K562 (cell line): ENCODE results near the gene RASL11A. TPM values are rescaled to one million over a fixed set of nuclear protein-coding genes. Genes with fewer than 3 reads are reported as not detected.

ENCODE experiments used
- ATAC-seq: fragments of 200-7000 bp; cut with Tn5 transposase; 3 replicates; pipeline ENCODE4 v1.9.1; 2020; ENCODE audit warnings: moderate library complexity
- BruUV-seq: library from RNA; stranded (reverse); fragments of 400-500 nt; replicated peaks from 2 replicates; lab custom pipeline; 2021; lab: Mats Ljungman, UMichigan
- CTCF ChIA-PET: fragments of 300-600 bp; formaldehyde crosslinking; extraction: SDS; loops from one replicate; lab custom pipeline; 2021; ENCODE audit warnings: low intra/inter-chr PET ratio; lab: Yijun Ruan, JAX
- POLR2A ChIA-PET: fragments of 300-600, 350-650 bp; sonication (Branson Sonifier 250); formaldehyde crosslinking; extraction: SDS; loops from one replicate; lab custom pipeline; 2021; ENCODE audit warnings: antibody characterized with exemption, inconsistent platforms; lab: Yijun Ruan, JAX
- DNase-seq, 4 experiments: peaks; one replicate each; pipeline versions ENCODE4 v3.0.0 to v3.0.0-alpha.2; 2011 to 2018; ENCODE audit warnings: low spot score in 3 of 4, mixed read lengths in 3 of 4; ENCODE audit errors: extremely low read depth in 1 of 4
- FAIRE-seq: peaks from 2 replicates; lab custom pipeline; 2011; peaks lifted over from hg19 to GRCh38; lab: Jason Lieb, UNC
- H2AFZ ChIP-seq: 2 replicates; pipeline ENCODE4 v1.6.0; 2011; ENCODE audit warnings: low read depth, low read length, control low read depth, inconsistent platforms
- H3K27ac ChIP-seq: fragments of 200-600 bp; 3 replicates; pipeline ENCODE4 v1.8.0; 2011; ENCODE audit warnings: low read depth, mild to moderate bottlenecking, control low read depth, inconsistent platforms, low read length, moderate library complexity, mixed read lengths; ENCODE audit errors: extremely low read depth
- H3K27me3 ChIP-seq, 2 experiments: fragments of 300-600 bp in 1 of 2; 2 replicates in 1 of 2; 3 replicates in 1 of 2; pipeline versions ENCODE4 v1.6.0 to v1.8.0; 2011; ENCODE audit warnings: inconsistent platforms in 2 of 2, low read length in 2 of 2, mild to moderate bottlenecking in 1 of 2, mixed read lengths in 1 of 2, moderate library complexity in 1 of 2; ENCODE audit not compliant: control insufficient read depth in 2 of 2, insufficient read depth in 2 of 2
- H3K36me3 ChIP-seq: fragments of 300-600 bp; 3 replicates; pipeline ENCODE4 v1.8.0; 2011; ENCODE audit warnings: mild to moderate bottlenecking, low read length, inconsistent platforms; ENCODE audit not compliant: control insufficient read depth, insufficient read depth
- H3K4me1 ChIP-seq, 2 experiments: fragments of 200-600 bp in 1 of 2; replicated peaks in 1 of 2; 2 replicates in 1 of 2; 3 replicates in 1 of 2; pipeline versions ENCODE4 v1.5.1 to v1.8.0; 2011; ENCODE audit warnings: inconsistent platforms in 2 of 2, low read length in 2 of 2, mild to moderate bottlenecking in 1 of 2, mixed read lengths in 1 of 2, moderate library complexity in 1 of 2; ENCODE audit not compliant: control insufficient read depth in 2 of 2, insufficient read depth in 2 of 2
- H3K4me2 ChIP-seq: 2 replicates; pipeline ENCODE4 v1.6.1; 2011; ENCODE audit warnings: low read length, control low read depth, inconsistent platforms, mixed read lengths; ENCODE audit not compliant: insufficient read depth
- H3K4me3 ChIP-seq: fragments of 200-600 bp; sonication (generic), shearing (Covaris generic); 2 replicates; pipeline ENCODE4 v1.5.1; 2016; ENCODE audit warnings: control low read depth, inconsistent platforms
- H3K79me2 ChIP-seq: fragments of 200-600 bp; 3 replicates; pipeline ENCODE4 v1.8.0; 2011; ENCODE audit warnings: low read length, inconsistent platforms; ENCODE audit not compliant: control insufficient read depth, insufficient read depth
- H3K9ac ChIP-seq, 2 experiments: 2 replicates each; pipeline versions ENCODE4 v1.6.0 to v1.6.1; 2011; ENCODE audit warnings: low read depth in 2 of 2, low read length in 2 of 2, control low read depth in 1 of 2, inconsistent platforms in 1 of 2, mild to moderate bottlenecking in 1 of 2, mixed read lengths in 1 of 2; ENCODE audit not compliant: insufficient read depth in 1 of 2
- H3K9me1 ChIP-seq: one replicate; pipeline ENCODE4 v1.6.0; 2011; ENCODE audit warnings: inconsistent platforms, mild to moderate bottlenecking, low read length, moderate library complexity; ENCODE audit not compliant: control insufficient read depth, insufficient read depth
- H3K9me3 ChIP-seq: replicated peaks from 2 replicates; pipeline ENCODE4 v1.5.1; 2011; ENCODE audit warnings: low read depth, low read length, inconsistent platforms; ENCODE audit not compliant: control insufficient read depth, insufficient read depth
- H4K20me1 ChIP-seq: replicated peaks from 2 replicates; pipeline ENCODE4 v1.6.1; 2011; ENCODE audit warnings: low read length, inconsistent platforms, mixed read lengths; ENCODE audit not compliant: control insufficient read depth, insufficient read depth
- ARHGAP35 ChIP-seq: fragments of 450-650 bp; IDR thresholded peaks from 2 replicates; pipeline ENCODE4 v1.6.1; 2018; ENCODE audit not compliant: partially characterized antibody
- CEBPB ChIP-seq: fragments of 450-650 bp; IDR thresholded peaks from 2 replicates; pipeline ENCODE4 v1.6.1; 2016; ENCODE audit warnings: missing genetic modification characterization, missing compliant biosample characterization
- DIDO1 ChIP-seq: fragments of 450-650 bp; IDR thresholded peaks from 2 replicates; pipeline ENCODE4 v1.6.1; 2016; ENCODE audit warnings: low read depth, missing biosample characterization, missing genetic modification characterization
- DNMT1 ChIP-seq: fragments of 450-650 bp; IDR thresholded peaks from 2 replicates; pipeline ENCODE4 v1.6.1; 2016; ENCODE audit warnings: antibody characterized with exemption, mild to moderate bottlenecking
- KAT8 ChIP-seq: fragments of 450-650 bp; IDR thresholded peaks from 2 replicates; pipeline ENCODE4 v1.6.1; 2016; ENCODE audit warnings: low read depth, mild to moderate bottlenecking
- KDM1A ChIP-seq, 2 experiments: fragments of 450-650 bp; IDR thresholded peaks; 2 replicates each; pipeline ENCODE4 v1.6.1; 2016; ENCODE audit warnings: mild to moderate bottlenecking in 2 of 2
- MAFF ChIP-seq: IDR thresholded peaks from 2 replicates; pipeline ENCODE4 v1.6.1; 2012; ENCODE audit warnings: low read length, improper control_type of control experiment
- NELFE ChIP-seq: IDR thresholded peaks from 2 replicates; pipeline ENCODE4 v1.6.1; 2011; ENCODE audit warnings: mild to moderate bottlenecking; ENCODE audit not compliant: insufficient read depth, insufficient read length
- NR1H2 ChIP-seq: sonication (generic); formaldehyde crosslinking; IDR thresholded peaks from 2 replicates; pipeline ENCODE4 v1.4.0; 2020; ENCODE audit warnings: mild to moderate bottlenecking, missing genetic modification reagents
- PHF20 ChIP-seq: fragments of 450-650 bp; IDR thresholded peaks from 2 replicates; pipeline ENCODE4 v1.6.1; 2018; ENCODE audit not compliant: partially characterized antibody
- PHF8 ChIP-seq: fragments of 200-600 bp; sonication (generic); IDR thresholded peaks from 2 replicates; pipeline ENCODE4 v1.6.1; 2012; ENCODE audit warnings: mixed run types, mild to moderate bottlenecking, inconsistent platforms, low read length, moderate library complexity, borderline replicate concordance
- RBM39 ChIP-seq: fragments of 200-400 bp; formaldehyde crosslinking; optimal IDR thresholded peaks from 2 replicates; pipeline ENCODE3; 2018; ENCODE audit warnings: low read depth, low read length
- RUNX1 ChIP-seq: sonication (generic); IDR thresholded peaks from 2 replicates; pipeline ENCODE4 v1.6.1; 2016; ENCODE audit warnings: antibody characterized with exemption, low read depth
- TEAD2 ChIP-seq: fragments of 450-650 bp; IDR thresholded peaks from 2 replicates; pipeline ENCODE4 v1.6.1; 2016; ENCODE audit warnings: missing genetic modification characterization, control low read depth, missing compliant biosample characterization
- WHSC1 ChIP-seq: IDR thresholded peaks from one replicate; pipeline ENCODE4 v1.6.1; 2012; ENCODE audit warnings: low read length, control low read depth, inconsistent platforms
- XRCC5 ChIP-seq: fragments of 200-400 bp; formaldehyde crosslinking; IDR thresholded peaks from 2 replicates; pipeline ENCODE4 v1.6.1; 2017; ENCODE audit warnings: low read depth, mild to moderate bottlenecking, low read length
- ZNF174 ChIP-seq: fragments of 250-450 bp; sonication (Bioruptor Pico); IDR thresholded peaks from 2 replicates; pipeline ENCODE4 v1.4.0; 2020; ENCODE audit warnings: mild to moderate bottlenecking
- ZNF778 ChIP-seq: fragments of 450-650 bp; formaldehyde crosslinking; IDR thresholded peaks from 2 replicates; pipeline ENCODE4 v1.4.0; 2020; ENCODE audit warnings: mild to moderate bottlenecking, moderate library complexity
- WGBS: fragments of 100-300 bp; shearing (Covaris generic); methylation state at CpG from one replicate; pipeline ENCODE4 v1.1.6; 2016; ENCODE audit warnings: low coverage, mixed read lengths; ENCODE audit not compliant: insufficient coverage; ENCODE audit errors: missing lambda C conversion rate; 5-methylcytosine and 5-hydroxymethylcytosine counted together
- in situ Hi-C: fragments of 300-500 bp; cut with MboI; formaldehyde crosslinking; loops from 4 replicates; pipeline ENCODE4 v1.15.0; 2018; ENCODE audit warnings: inconsistent platforms, mixed read lengths
- intact Hi-C: fragments of 100-400 bp; cut with micrococcal nuclease; formaldehyde crosslinking; loops from 2 replicates; pipeline ENCODE4 v1.14.2; 2022
- polyA plus RNA-seq, 8 experiments: library from polyadenylated mRNA; depleted of rRNA in 4 of 8; stranded (reverse) in 5 of 8; unstranded in 3 of 8; fragments of >200 nt; fragmentation: Nextera tagmentation in 2 of 8; fragmentation: Illumina TruSeq in 1 of 8; extraction: Ambion mirVana in 2 of 8; extraction: Trizol in 1 of 8; gene quantifications; 2 replicates each; pipeline versions ENCODE4 v1.2.1 to v1.2.3, GENCODE V29; 2011 to 2014; ENCODE audit warnings: inconsistent platforms in 1 of 8, missing spikeins in 1 of 8
- total RNA-seq, 7 experiments: library from RNA; depleted of rRNA in 6 of 7; stranded (reverse); fragments of >200 nt in 6 of 7; fragmentation: Illumina TruSeq in 2 of 7; extraction: Trizol in 2 of 7; gene quantifications; 2 replicates each; pipeline versions ENCODE4 v1.2.1 to v1.2.3, GENCODE V29; 2011 to 2021; ENCODE audit warnings: low replicate concordance in 1 of 7

Gene RASL11A
- total and polyA plus RNA-seq, 9 of the 15 experiments (the other 6 are each of a cell fraction or from before 2014, with no cell fraction given), result 0.11 to 2.2 (median 1.5) TPM; not detected in 1

GRCh38 chr13:27233964-27234363 is 36.7 kb upstream of the RASL11A start:
- in situ Hi-C loops, result no loop called here
- TF ChIP-seq PHF8, result no peak
- no peak for TF ChIP-seq WHSC1
- no peak for TF ChIP-seq ZNF778
- no peak for TF ChIP-seq DNMT1
- TF ChIP-seq CEBPB, result peak; percentile 62
- ChIA-PET CTCF (no interaction called here), POLR2A (interaction anchor here (0.6 kb wide), 1 partner anchor 15 kb away, joined by 3 read pairs; no protein-coding TSS in a partner anchor)
- Histone ChIP-seq H3K4me3 (no peak overlapping the region), H4K20me1 (no peaks in the 10 kb centered on the region), H3K4me1 (no peaks in the 10 kb centered on the region; a peak in 1 of 5 replicates), H3K9me1 (no peaks in the 10 kb centered on the region), H3K9ac (no peak overlapping the region), H3K27ac (no peak overlapping the region), H3K79me2 (no peaks in the 10 kb centered on the region), H3K27me3 (no peaks in the 10 kb centered on the region), H2AFZ (no peak overlapping the region), H3K36me3 (no peaks in the 10 kb centered on the region), H3K9me3 (no peaks in the 10 kb centered on the region), H3K4me2 (no peak overlapping the region)
- BruUV-seq, result no TSS peak
- intact Hi-C loops, result no loop called here
- WGBS, result 85% methylated on average over 5 of the region's 5 CpGs
- ATAC-seq (no peak), DNase-seq (no peak), FAIRE-seq (no peak)

- CTCF ChIA-PET, result no interaction called here
- no TSS peak for BruUV-seq
These were observed 34.2 kb upstream of the RASL11A start for GRCh38 chr13:27236478-27236877.

More at GRCh38 chr13:27236478-27236877, 34.2 kb upstream of the RASL11A start:
- H3K27me3 ChIP-seq, result no peaks in the 10 kb centered on the region
- 44% methylated on average over 2 of the region's 2 CpGs for WGBS
- no peak overlapping the region for H3K4me3 ChIP-seq
- H3K36me3 ChIP-seq, result 0 out of 3 replicates have a peak, but pooled peaks cover 2% of the 10 kb centered on the region
- H4K20me1 ChIP-seq, result no peaks in the 10 kb centered on the region
- H3K9me1 ChIP-seq, result no peaks in the 10 kb centered on the region
- FAIRE-seq (no peak), DNase-seq (no peak)
- in situ Hi-C loops, result no loop called here
- H3K4me1 ChIP-seq, result no peaks in the 10 kb centered on the region
- TF ChIP-seq NR1H2 (CRISPR knock-in tag), result no peak
- TF ChIP-seq MAFF, result no peak
- TF ChIP-seq RBM39, result no peak
- no peak for TF ChIP-seq PHF20
- TF ChIP-seq KAT8, result no peak
- no peak for TF ChIP-seq NELFE
- no peak for TF ChIP-seq PHF8
- no peak for TF ChIP-seq KDM1A (IDR thresholded peaks at IDR 0.05)
- no peak for TF ChIP-seq DIDO1 (tag)
- no peak for TF ChIP-seq RUNX1
- no peak for TF ChIP-seq TEAD2 (tag)
- TF ChIP-seq XRCC5, result no peak
- no peak for TF ChIP-seq ARHGAP35
- TF ChIP-seq ZNF174 (CRISPR knock-in tag), result no peak
- TF ChIP-seq, all 486 proteins: peak for 0
- Histone ChIP-seq H3K79me2 (no peaks in the 10 kb centered on the region), H3K9ac (no peak overlapping the region), H3K9me3 (no peaks in the 10 kb centered on the region), H3K27ac (no peak overlapping the region), H2AFZ (no peak overlapping the region), H3K4me2 (no peak overlapping the region)
- ATAC-seq, result no peak
- intact Hi-C loops, result no loop called here
- POLR2A ChIA-PET, result no interaction called here
